Measurements from ENCODE around the gene UBE2D3.
"Not testable (repeated sequence)": the region's sequence is repeated elsewhere in the genome, so short reads cannot be mapped to it uniquely, and the experiment has no call there.

Gene UBE2D3

DNA sequence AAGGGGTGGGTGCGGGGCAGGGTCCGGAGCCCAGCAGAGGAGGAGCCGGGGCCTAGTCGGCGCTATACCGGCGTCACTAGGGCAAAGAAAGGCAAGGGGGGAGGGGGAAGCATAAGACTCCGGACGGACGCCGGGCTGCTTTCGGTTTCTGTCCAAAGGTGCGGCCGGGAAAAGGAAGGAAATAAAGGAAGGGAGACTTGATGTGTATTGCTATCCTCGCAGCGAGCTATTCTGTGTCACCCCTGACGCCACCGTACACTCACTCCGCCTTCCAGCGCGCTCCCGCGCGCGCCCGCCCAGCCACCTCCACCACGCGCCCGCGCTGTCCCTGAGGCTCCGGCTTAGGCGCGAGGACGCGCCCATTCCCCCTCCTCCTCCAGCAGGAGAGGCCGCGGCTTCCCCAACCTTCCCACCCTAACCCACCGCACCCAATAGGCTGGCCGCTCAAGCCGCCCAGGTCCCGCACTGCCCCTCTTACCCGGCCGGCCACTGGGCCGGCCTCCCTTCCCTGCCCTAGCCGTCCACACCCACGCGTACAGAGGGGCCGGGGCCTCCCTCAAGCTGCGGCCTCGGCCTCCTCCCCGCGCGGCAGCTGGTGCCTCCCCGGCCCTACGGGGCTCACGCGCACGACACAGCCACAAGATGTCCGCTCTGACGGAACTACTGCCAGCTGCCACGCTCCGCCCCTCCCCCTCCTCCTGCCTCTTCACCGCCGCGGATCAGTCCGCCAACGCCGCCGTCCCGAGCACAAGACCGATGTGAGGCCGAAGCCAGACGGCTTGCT, at the start of gene UBE2D3:
TSS of gene UBE2D3 (minus strand) at position 662 of the 784 bp plus-strand sequence. CDS start 1,043 bp downstream, outside the sequence.
- peak; percentile 93 to 95 for DNase-seq (ENCODE audit: low read depth in 2 of 2)

GRCh38 chr4:102871772-102872171, 44.4 kb upstream of the UBE2D3 start:
- no peak for DNase-seq (ENCODE audit: low read depth in 2 of 2)

DNA sequence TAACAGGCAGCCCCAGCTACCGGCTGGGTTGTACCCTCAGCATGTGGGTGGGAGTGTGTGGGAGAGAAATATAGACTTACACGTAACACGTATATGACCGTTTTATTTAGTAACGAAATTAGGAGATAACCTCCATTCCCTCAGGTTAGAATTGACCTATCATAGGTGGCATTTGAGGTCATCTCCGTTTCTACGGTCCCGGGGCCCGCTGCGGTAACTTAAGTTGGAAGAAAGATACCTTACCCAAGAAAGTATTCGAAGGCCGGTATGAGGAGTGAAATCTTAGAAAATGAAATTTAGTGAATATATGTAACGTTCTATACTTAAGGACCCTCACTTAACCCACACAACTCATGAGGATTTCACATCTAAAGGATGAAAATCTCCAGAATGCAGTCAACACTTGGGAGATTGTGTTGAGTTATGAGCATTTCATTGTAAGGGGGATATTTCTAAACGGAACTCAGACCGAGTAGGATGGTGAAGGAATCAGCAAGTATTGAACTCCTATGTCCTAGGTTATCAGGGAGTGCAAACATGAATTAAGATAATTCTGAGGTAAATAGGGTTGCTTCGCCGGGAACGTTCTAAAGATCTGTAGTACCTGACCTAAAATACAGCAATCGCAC, 42.3 kb upstream of the UBE2D3 start:
- DNase-seq (ENCODE audit: low read depth in 2 of 2) = no peak

GRCh38 chr4:102868781-102869568, 41.6 kb upstream of the UBE2D3 start, which contains the start of gene CISD2:
Gene CISD2, plus strand, starts transcription at chr4:102868992. Its CDS starts 93 bp downstream, at chr4:102869085.
- DNase-seq (ENCODE audit: low read depth in 2 of 2) = peak; percentile 82 to 91

DNA sequence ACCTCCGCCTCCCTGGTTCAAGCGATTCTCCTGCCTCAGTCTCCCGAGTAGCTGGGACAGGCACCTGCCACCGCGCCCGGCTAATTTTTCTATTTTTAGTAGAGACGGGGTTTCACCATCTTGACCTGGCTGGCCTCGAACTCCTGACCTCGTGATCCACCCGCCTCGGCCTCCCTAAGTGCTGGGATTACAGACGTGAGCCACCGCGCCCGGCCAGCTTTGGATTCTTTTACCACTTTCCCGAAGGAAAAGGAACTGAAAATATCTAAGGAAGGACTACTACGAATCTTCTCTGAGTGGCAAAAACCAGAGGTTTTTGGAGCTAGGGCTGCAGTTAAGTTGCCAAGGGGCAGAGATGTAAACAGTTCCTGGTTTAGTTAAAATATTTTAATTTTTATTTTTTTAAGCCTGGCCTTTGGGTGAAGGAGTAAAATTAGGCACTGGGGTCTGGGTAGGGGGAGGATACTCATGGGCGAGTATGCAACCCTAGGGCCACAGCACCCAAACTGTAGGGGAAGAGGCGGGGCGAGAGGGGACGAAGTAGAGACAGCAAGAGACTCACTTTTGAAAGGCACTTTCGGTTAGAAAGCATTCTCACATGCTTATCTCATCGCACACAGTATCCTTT, 40.9 kb upstream of the UBE2D3 start:
- peak; percentile 17 to 30 for DNase-seq (ENCODE audit: low read depth in 2 of 2)

GRCh38 chr4:102867278-102868152, 40.2 kb upstream of the UBE2D3 start:
- no peak for DNase-seq (ENCODE audit: low read depth in 2 of 2)

DNA sequence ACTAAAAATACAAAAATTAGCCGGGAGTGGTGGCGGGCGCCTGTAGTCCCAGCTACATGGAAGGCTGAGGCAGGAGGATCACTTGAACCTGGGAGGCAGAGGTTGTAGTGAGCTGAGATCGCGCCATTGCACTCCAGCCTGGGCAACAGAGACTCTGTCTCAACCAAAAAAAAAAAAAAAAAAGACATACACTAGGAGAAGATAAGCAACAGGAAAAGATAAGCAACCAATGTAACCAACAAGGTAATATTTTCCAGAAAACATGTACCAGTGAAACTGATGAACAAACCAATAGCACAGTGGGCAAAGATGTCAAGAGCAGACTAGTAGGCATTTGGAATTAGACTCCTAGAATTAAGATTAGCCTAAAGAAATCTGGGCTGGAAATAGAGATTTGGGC, 38.0 kb upstream of the UBE2D3 start:
- not testable (repeated sequence) for DNase-seq (ENCODE audit: low read depth in 2 of 2)

GRCh38 chr4:102862747-102863146, 35.4 kb upstream of the UBE2D3 start:
- no peak for DNase-seq (ENCODE audit: low read depth in 2 of 2)

- no peak for DNase-seq (ENCODE audit: low read depth in 2 of 2)
These were observed 34.7 kb upstream of the UBE2D3 start for GRCh38 chr4:102862016-102862415.

- DNase-seq (ENCODE audit: low read depth in 2 of 2) = no peak
These were observed 33.4 kb upstream of the UBE2D3 start for GRCh38 chr4:102860611-102861324.

DNA sequence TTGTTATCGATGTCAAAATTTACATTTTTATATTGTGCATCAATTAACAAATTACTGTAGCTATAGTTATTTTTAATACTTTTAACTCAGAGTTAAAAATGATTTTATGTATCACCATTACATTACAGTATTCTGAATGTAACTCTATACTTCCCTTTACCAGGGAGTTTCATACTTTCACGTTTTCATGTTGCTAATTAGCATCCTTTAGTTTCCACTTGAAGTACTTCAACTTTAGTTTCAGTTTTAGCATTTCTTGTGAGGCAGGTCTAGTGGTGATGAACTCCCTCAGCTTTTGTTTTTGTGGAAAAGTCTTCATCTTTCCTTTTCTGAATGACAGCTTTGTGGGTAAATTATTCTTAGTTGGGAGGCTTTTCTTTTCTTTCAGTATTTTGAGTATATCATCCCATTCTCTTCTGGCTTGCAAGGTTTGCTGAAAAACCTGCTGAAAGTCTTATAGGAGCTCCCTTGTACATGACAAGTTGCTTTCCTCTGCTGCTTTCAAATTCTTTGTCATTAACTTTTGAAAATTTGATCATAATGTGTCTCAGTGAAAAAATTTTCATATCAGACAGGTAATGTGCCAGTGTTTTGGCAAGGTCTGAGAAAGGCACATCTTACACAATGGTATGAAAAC, 31.6 kb upstream of the UBE2D3 start:
- no peak for DNase-seq (ENCODE audit: low read depth in 2 of 2)

- DNase-seq (ENCODE audit: low read depth in 2 of 2) = no peak
These were observed 23.0 kb upstream of the UBE2D3 start for GRCh38 chr4:102850370-102850769.

DNA sequence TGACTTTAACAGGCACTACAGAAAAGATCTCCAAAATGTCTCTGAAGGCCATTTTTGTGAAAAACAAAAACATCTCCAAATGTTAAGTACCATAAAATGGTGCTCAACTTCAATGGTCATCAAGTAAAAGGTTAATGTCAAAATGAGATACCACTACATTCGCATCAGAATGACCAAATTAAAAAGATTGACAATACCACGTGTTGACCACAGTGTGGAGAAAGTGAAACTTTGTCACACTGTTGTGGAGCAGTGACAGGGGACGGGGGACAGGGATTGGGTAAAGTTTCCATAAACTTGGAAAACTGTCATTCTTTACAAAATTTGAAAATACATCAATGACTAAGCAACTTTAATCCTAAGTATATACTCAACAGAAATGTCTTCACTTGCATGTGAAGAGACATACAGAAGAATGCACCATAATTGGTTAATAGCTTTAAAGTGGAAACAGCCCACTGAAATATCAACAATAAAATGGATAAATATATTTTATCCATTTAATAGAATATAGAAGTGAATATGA, 22.3 kb upstream of the UBE2D3 start:
- DNase-seq (ENCODE audit: low read depth in 2 of 2) = no peak

GRCh38 chr4:102847687-102848086, 20.3 kb upstream of the UBE2D3 start:
- no peak for DNase-seq (ENCODE audit: low read depth in 2 of 2)

DNA sequence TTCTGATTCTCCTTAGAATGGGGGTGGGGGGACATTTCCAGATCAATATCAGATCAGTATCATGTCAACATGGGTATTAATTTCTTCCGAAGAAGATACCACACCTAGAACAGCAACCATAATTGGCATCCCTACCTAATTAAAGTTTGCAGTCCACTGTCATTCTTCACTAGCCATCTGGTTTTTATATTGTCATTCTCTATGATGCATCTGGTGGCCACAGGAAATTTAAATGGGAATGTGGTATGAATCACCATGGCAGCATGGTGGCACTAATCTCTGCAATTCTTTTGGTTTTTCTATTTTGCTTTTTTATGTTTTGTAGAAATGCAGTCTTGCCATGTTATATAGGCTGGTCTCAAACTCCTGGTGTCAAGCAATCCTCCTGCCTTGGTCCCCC, 16.6 kb upstream of the UBE2D3 start:
- DNase-seq (ENCODE audit: low read depth in 2 of 2) = no peak

DNA sequence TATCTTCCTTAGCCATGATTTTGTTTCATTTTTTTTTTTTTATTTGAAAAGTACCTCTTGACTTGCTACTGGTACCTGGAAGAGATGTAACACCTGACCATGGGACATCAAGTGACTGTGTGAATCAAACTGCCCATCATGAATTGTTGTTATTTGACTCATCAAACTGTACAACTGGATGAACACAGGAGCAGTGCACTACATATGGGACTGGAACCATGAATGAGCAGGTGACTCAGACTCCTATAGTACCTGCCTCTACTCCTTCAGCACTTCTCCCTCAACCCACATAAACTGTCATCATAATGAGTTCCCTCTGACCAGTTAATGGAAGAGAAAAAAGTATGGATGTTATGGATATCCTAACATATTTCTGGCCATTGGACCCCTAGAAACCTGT, 15.9 kb upstream of the UBE2D3 start:
- no peak for DNase-seq (ENCODE audit: low read depth in 2 of 2)

DNA sequence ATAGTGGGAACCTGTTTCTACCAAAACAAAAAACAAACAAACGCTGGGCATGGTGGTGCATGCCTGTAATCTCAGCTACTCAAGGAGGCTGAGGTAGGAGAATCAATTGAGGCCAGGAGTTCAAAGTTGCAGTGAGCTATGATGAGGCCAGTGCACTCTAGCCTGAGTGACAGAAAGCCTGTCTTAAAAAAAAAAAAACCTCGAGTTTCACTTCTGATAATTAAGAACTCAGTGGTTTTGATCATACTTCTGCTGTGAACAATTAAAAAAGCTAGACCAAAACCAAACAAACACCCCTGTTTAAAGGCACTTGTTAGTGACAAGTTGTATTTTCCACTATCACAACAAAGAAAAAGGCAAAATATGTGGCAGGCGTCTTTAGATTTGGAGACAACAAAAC, 15.0 kb upstream of the UBE2D3 start:
- no peak for DNase-seq (ENCODE audit: low read depth in 2 of 2)

- DNase-seq (ENCODE audit: low read depth in 2 of 2) = no peak
These were observed 9.2 kb upstream of the UBE2D3 start for GRCh38 chr4:102836596-102836995.

DNA sequence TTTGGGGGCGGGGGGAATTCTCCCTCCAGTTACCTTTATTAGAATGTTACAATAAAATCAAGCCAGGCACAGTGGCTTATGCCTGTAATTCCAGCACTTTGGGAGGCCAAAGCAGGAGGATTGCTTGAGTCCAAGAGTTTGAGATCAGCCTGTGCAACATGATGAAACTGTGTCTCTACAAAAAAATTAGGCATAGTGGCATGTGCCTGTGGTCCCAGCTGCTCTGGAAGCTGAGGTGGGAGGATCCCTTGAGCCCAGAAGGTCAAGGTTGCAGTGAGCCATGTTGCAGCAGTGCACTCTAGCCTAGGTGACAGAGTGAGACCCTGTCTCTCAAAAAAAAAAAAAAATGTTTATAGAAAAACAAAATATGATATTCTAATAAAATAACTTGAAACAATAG, 5.3 kb upstream of the UBE2D3 start:
- DNase-seq (ENCODE audit: low read depth in 2 of 2) = no peak

GRCh38 chr4:102832105-102832504, 4.8 kb upstream of the UBE2D3 start:
- no peak for DNase-seq (ENCODE audit: low read depth in 2 of 2)

All from stimulated activated CD4-positive, alpha-beta T cell treated with anti-CD3 and anti-CD28 coated beads, Interleukin-4, amount 100 ng/mL, for 48 hours (primary cell).